CD4-positive, alpha-beta memory T cell (primary cell): ENCODE measurements around the gene SMPD3. TPM values are rescaled to one million over a fixed set of nuclear protein-coding genes. Genes with fewer than 3 reads are reported as not detected.

Source experiments
- CTCF ChIA-PET: fragments of 350-600 bp; sonication (Branson Sonifier 250); formaldehyde crosslinking; loops from one replicate; lab custom pipeline; 2021; ENCODE audit warnings: inconsistent platforms; ENCODE audit not compliant: partially characterized antibody; lab: Charles Lee
- POLR2A ChIA-PET: fragments of 350-600 bp; sonication (Branson Sonifier 250); formaldehyde crosslinking; loops from one replicate; lab custom pipeline; 2021; ENCODE audit not compliant: partially characterized antibody; lab: Charles Lee
- DNase-seq, 5 donors: peaks; one replicate each; pipeline versions ENCODE4 v3.0.0 to v3.0.0-alpha.2; 2020 to 2022; ENCODE audit warnings: mixed read lengths in 1 of 5
- H3K27ac ChIP-seq: one replicate; pipeline ENCODE4 v1.7.0; 2013; ENCODE audit warnings: low read depth, low read length
- H3K27me3 ChIP-seq: 2 replicates; pipeline ENCODE4 v1.7.0; 2013; ENCODE audit warnings: mild to moderate bottlenecking, low read length, moderate library complexity; ENCODE audit not compliant: insufficient read depth
- H3K36me3 ChIP-seq: 2 replicates; pipeline ENCODE4 v1.7.0; 2013; ENCODE audit warnings: mild to moderate bottlenecking, low read length, moderate library complexity; ENCODE audit not compliant: insufficient read depth
- H3K4me1 ChIP-seq: 2 replicates; pipeline ENCODE4 v1.7.0; 2013; ENCODE audit warnings: mild to moderate bottlenecking, low read length, moderate library complexity; ENCODE audit not compliant: insufficient read depth
- H3K4me3 ChIP-seq, 2 donors: one replicate each; pipeline ENCODE4 v1.7.0; 2013; ENCODE audit warnings: low read length in 2 of 2, mild to moderate bottlenecking in 1 of 2
- H3K9me3 ChIP-seq, 2 donors: one replicate each; pipeline ENCODE4 v1.7.0; 2013; ENCODE audit warnings: low read length in 2 of 2, control low read depth in 1 of 2; ENCODE audit not compliant: control insufficient read depth in 1 of 2
- H3K27ac Mint-ChIP-seq, 7 donors: one replicate each; pipeline ENCODE4 v1.8.0; 2020 to 2021; ENCODE audit warnings: mixed read lengths in 7 of 7, mild to moderate bottlenecking in 6 of 7, inconsistent platforms in 3 of 7, moderate library complexity in 3 of 7
- H3K27me3 Mint-ChIP-seq, 2 donors: one replicate each; pipeline ENCODE4 v1.8.0; 2020 to 2021; ENCODE audit warnings: mixed read lengths in 2 of 2
- H3K36me3 Mint-ChIP-seq, 2 donors: one replicate each; pipeline ENCODE4 v1.8.0; 2020 to 2021; ENCODE audit warnings: mixed read lengths in 2 of 2, inconsistent platforms in 1 of 2, mild to moderate bottlenecking in 1 of 2
- H3K4me1 Mint-ChIP-seq, 4 donors: one replicate each; pipeline ENCODE4 v1.8.0; 2020 to 2021; ENCODE audit warnings: mixed read lengths in 4 of 4, mild to moderate bottlenecking in 1 of 4
- H3K4me3 Mint-ChIP-seq, 8 donors: one replicate each; pipeline ENCODE4 v1.8.0; 2020 to 2021; ENCODE audit warnings: mixed read lengths in 8 of 8, mild to moderate bottlenecking in 7 of 8, moderate library complexity in 6 of 8, inconsistent platforms in 3 of 8
- H3K9me3 Mint-ChIP-seq, 8 donors: one replicate each; pipeline ENCODE4 v1.8.0; 2020 to 2021; ENCODE audit warnings: mixed read lengths in 8 of 8, mild to moderate bottlenecking in 5 of 8, inconsistent platforms in 3 of 8, moderate library complexity in 1 of 8
- intact Hi-C: fragments of 100-400 bp; cut with micrococcal nuclease; formaldehyde crosslinking; loops from one replicate; pipeline ENCODE4 v1.15.1; 2023
- polyA plus RNA-seq, 2 donors: library from polyadenylated mRNA; unstranded; fragments of 300-500 nt; fragmentation: Illumina TruSeq; gene quantifications; one replicate each; pipeline ENCODE4 v1.2.3, GENCODE V29; 2021
- total RNA-seq, 2 experiments: library from RNA; stranded (reverse); gene quantifications; one replicate each; pipeline ENCODE4 v1.2.3, GENCODE V29; 2021

Gene SMPD3
- total and polyA plus RNA-seq, 4 experiments from 2014 or later = 0.63 to 3.1 (median 0.87) TPM

- Mint-ChIP-seq H3K27ac (no peak overlapping the region), H3K4me1 (peaks cover 21 to 63% (median 45%) of the 10 kb centered on the region in 4 donors), H3K27me3 (no peaks in the 10 kb centered on the region), H3K36me3 (no peaks in the 10 kb centered on the region), H3K4me3 (no peak overlapping the region), H3K9me3 (no peaks in the 10 kb centered on the region)
- CTCF ChIA-PET = interaction anchor here (0.7 to 4.1 kb wide), 7 partner anchors 8 to 146 kb away, joined by 3 to 14 read pairs (median 4); no protein-coding TSS in a partner anchor
- peaks cover 57% of the 10 kb centered on the region for H3K4me1 ChIP-seq
- intact Hi-C loops = no loop called here
- H3K4me3 ChIP-seq = no peak overlapping the region
- H3K27me3 ChIP-seq = no peaks in the 10 kb centered on the region
- H3K9me3 ChIP-seq = no peaks in the 10 kb centered on the region
- POLR2A ChIA-PET = interaction anchor here (0.8 to 1.4 kb wide), 2 partner anchors 11 to 48 kb away, joined by 3 read pairs; no protein-coding TSS in a partner anchor
- no peaks in the 10 kb centered on the region for H3K36me3 ChIP-seq
- no peak overlapping the region for H3K27ac ChIP-seq
- DNase-seq = peak in 1 of 5 donors; percentile 9
Observed at GRCh38 chr16:68367891-68368290, 80.4 kb downstream of the SMPD3 start.

GRCh38 chr16:68367440-68367839 is 80.9 kb downstream of the SMPD3 start:
- Mint-ChIP-seq H3K27me3 (no peaks in the 10 kb centered on the region), H3K27ac (peak overlapping the region in 1 of 7 donors; percentile 52), H3K4me1 (peaks cover 21 to 64% (median 45%) of the 10 kb centered on the region in 4 donors), H3K4me3 (no peak overlapping the region), H3K36me3 (no peaks in the 10 kb centered on the region), H3K9me3 (no peaks in the 10 kb centered on the region)
- no peak overlapping the region for H3K4me3 ChIP-seq
- no peaks in the 10 kb centered on the region for H3K27me3 ChIP-seq
- intact Hi-C loops = no loop called here
- H3K4me1 ChIP-seq = peaks cover 57% of the 10 kb centered on the region
- H3K9me3 ChIP-seq = no peaks in the 10 kb centered on the region
- H3K36me3 ChIP-seq = no peaks in the 10 kb centered on the region
- DNase-seq = no peak
- ChIA-PET POLR2A (interaction anchor here (1.4 kb wide), 1 partner anchor 11 kb away, joined by 3 read pairs; no protein-coding TSS in a partner anchor), CTCF (interaction anchor here (1.1 to 4.1 kb wide), 4 partner anchors 11 to 143 kb away, joined by 5 to 14 read pairs (median 9); no protein-coding TSS in a partner anchor)
- H3K27ac ChIP-seq = no peak overlapping the region

- intact Hi-C loops = no loop called here
- Histone ChIP-seq H3K27me3 (no peaks in the 10 kb centered on the region), H3K9me3 (no peaks in the 10 kb centered on the region), H3K4me1 (peaks cover 57% of the 10 kb centered on the region), H3K36me3 (no peaks in the 10 kb centered on the region), H3K4me3 (no peak overlapping the region), H3K27ac (no peak overlapping the region)
- Mint-ChIP-seq H3K36me3 (no peaks in the 10 kb centered on the region), H3K9me3 (no peaks in the 10 kb centered on the region), H3K4me3 (peak overlapping the region in 3 of 8 donors; percentile 7 to 39 (median 20)), H3K27ac (peak overlapping the region in 1 of 7 donors; percentile 52), H3K27me3 (no peaks in the 10 kb centered on the region), H3K4me1 (peaks cover 21 to 64% (median 45%) of the 10 kb centered on the region in 4 donors)
- ChIA-PET CTCF (interaction anchor here (1.0 to 4.1 kb wide), 6 partner anchors 10 to 143 kb away, joined by 3 to 14 read pairs (median 5); no protein-coding TSS in a partner anchor), POLR2A (no interaction called here)
- peak; percentile 30 to 42 (median 34) for DNase-seq
Observed at GRCh38 chr16:68367030-68367429, 81.3 kb downstream of the SMPD3 start.

- no peak overlapping the region for H3K4me3 Mint-ChIP-seq
- POLR2A ChIA-PET = no interaction called here
- no peaks in the 10 kb centered on the region for H3K9me3 ChIP-seq
- H3K36me3 ChIP-seq = no peaks in the 10 kb centered on the region
- no peak overlapping the region for H3K27ac Mint-ChIP-seq
- H3K27me3 Mint-ChIP-seq = no peaks in the 10 kb centered on the region
- no peak overlapping the region for H3K27ac ChIP-seq
- intact Hi-C loops = no loop called here
- no peak for DNase-seq
- H3K27me3 ChIP-seq = no peaks in the 10 kb centered on the region
- CTCF ChIA-PET = interaction anchor here (0.6 to 3.8 kb wide), 6 partner anchors 9 to 144 kb away, joined by 3 to 13 read pairs (median 4); no protein-coding TSS in a partner anchor
- H3K9me3 Mint-ChIP-seq = no peaks in the 10 kb centered on the region
- H3K36me3 Mint-ChIP-seq = no peaks in the 10 kb centered on the region
- no peak overlapping the region for H3K4me3 ChIP-seq
- peaks cover 21 to 64% (median 45%) of the 10 kb centered on the region in 4 donors for H3K4me1 Mint-ChIP-seq
- peaks cover 50% of the 10 kb centered on the region for H3K4me1 ChIP-seq
Observed at GRCh38 chr16:68366062-68366461, 82.2 kb downstream of the SMPD3 start.

DNA sequence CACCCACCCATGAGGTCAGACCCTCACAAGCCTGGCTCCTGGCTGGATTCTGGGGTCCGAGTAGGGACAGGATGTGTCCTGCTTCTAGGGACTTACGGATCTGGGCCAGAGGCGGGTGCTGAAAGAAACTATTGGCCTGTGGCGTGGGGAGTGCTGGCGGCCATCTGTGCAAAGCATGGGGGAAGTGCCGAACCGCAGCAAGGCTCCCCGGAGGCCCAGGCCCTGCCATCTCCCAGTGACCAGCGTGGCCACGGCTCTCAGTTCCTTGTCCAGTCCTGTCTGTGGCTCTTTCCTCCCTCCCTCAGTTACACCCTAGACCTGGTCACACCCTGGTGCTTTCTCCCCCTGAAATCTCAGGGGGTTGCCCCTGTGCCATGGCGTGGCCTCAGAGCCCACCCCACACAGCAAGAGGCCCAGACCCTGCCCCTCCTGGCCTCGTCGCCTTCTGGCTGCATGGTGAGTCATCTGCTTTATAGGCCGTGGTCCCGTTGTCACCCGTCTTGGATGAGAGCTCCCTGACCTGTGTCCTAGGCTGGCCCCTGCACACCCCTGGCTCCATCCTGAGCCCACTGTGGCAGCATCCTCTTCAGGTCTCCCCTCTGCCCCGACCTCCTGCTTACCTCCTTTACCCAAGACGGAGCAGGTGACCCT is 83.0 kb downstream of the SMPD3 start:
- Mint-ChIP-seq H3K4me1 (peaks cover 20 to 59% (median 40%) of the 10 kb centered on the region in 4 donors), H3K36me3 (peaks cover 2 to 5% of the 10 kb centered on the region in 2 donors), H3K27ac (no peak overlapping the region), H3K9me3 (no peaks in the 10 kb centered on the region), H3K27me3 (no peaks in the 10 kb centered on the region), H3K4me3 (no peak overlapping the region)
- intact Hi-C loops = no loop called here
- POLR2A ChIA-PET = no interaction called here
- peaks cover 42% of the 10 kb centered on the region for H3K4me1 ChIP-seq
- H3K9me3 ChIP-seq = no peaks in the 10 kb centered on the region
- no peaks in the 10 kb centered on the region for H3K27me3 ChIP-seq
- no peaks in the 10 kb centered on the region for H3K36me3 ChIP-seq
- no peak overlapping the region for H3K4me3 ChIP-seq
- H3K27ac ChIP-seq = no peak overlapping the region
- peak in 1 of 5 donors; percentile 25 for DNase-seq
- CTCF ChIA-PET = interaction anchor here (1.3 to 3.8 kb wide), 2 partner anchors 8 to 145 kb away, joined by 4 to 13 read pairs; no protein-coding TSS in a partner anchor

DNA sequence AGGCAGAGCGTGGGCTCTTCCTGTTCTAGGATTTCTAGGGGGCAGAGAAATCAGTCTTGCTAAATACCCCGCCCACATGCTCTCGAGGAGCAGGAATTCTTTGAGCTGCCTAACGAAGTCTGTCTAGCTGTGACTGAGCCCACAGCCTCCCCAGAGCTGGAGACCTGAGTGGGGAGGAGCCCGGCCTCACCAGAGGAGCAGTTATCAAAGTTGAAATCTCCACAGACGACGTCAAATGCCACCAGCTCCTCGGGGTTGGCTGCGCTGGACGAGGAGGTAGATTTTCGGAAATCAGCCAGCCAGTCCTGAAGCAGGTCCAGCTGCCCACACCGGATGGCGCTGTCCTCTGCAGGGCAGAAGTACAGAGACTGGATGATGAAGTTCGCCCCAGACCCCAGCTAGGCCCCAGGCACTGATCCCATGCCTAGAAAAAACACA is 83.7 kb downstream of the SMPD3 start:
- Histone ChIP-seq H3K36me3 (peaks cover 2% of the 10 kb centered on the region), H3K27ac (no peak overlapping the region), H3K4me3 (no peak overlapping the region), H3K9me3 (no peaks in the 10 kb centered on the region), H3K27me3 (no peaks in the 10 kb centered on the region), H3K4me1 (peaks cover 35% of the 10 kb centered on the region)
- ChIA-PET POLR2A (no interaction called here), CTCF (interaction anchor here (1.1 to 1.2 kb wide), 3 partner anchors 8 to 145 kb away, joined by 3 to 4 read pairs (median 3); no protein-coding TSS in a partner anchor)
- intact Hi-C loops = no loop called here
- Mint-ChIP-seq H3K4me3 (peak overlapping the region in 1 of 8 donors; percentile 10), H3K27ac (no peak overlapping the region), H3K27me3 (no peaks in the 10 kb centered on the region), H3K4me1 (peaks cover 14 to 53% (median 33%) of the 10 kb centered on the region in 4 donors), H3K9me3 (no peaks in the 10 kb centered on the region), H3K36me3 (peaks cover 2 to 5% of the 10 kb centered on the region in 2 donors)
- peak in 3 of 5 donors; percentile 24 to 47 (median 25) for DNase-seq
